ENCODE data around the gene MOXD1. TPM values are rescaled to one million over a fixed set of nuclear protein-coding genes. Genes with fewer than 3 reads are reported as not detected.
"Not testable (repeated sequence)": the region's sequence is repeated elsewhere in the genome, so short reads cannot be mapped to it uniquely, and the experiment has no call there.

Gene MOXD1
- total RNA-seq, 1 donor from 2014 or later: 2.2 TPM

DNA sequence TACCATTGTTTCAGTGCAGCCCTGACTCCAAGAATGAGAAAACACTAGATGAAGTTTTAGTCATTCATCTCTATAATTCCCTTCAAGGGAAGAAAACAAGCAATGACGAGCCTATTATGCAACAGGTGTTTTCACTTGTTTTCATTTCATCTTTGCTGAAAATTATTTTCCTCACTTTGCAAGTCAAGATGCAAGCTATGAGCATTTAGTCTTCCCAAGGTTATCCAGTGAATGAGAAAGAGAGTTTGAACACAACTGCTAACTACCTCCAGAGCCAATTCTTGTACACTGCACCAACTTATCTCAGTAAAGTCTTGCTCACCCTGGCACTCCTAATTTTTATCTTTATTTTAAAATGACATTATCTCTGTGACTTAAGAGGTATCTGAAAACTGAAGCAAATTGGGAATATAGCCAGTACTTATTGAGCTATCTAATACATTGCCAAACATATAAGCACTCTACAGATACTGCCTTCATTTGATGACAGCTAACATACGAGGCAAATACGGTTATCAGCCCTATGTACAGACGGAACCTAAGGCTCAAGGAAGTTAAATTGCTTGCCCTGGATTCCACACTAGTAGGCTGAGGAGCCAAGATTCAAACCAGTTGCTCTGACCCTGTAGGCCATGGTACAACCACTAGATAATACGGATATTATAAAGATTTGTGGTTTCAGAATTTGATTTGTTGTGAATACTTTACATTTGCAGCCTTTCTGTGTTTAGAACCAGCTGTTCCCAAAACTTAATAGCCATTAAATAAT lies 36.8 kb downstream of the MOXD1 start:
- ATAC-seq (ENCODE audit: poor library complexity) (no peak), DNase-seq (no peak)
- intact Hi-C loops (cut with DNase I): no loop called here

DNA sequence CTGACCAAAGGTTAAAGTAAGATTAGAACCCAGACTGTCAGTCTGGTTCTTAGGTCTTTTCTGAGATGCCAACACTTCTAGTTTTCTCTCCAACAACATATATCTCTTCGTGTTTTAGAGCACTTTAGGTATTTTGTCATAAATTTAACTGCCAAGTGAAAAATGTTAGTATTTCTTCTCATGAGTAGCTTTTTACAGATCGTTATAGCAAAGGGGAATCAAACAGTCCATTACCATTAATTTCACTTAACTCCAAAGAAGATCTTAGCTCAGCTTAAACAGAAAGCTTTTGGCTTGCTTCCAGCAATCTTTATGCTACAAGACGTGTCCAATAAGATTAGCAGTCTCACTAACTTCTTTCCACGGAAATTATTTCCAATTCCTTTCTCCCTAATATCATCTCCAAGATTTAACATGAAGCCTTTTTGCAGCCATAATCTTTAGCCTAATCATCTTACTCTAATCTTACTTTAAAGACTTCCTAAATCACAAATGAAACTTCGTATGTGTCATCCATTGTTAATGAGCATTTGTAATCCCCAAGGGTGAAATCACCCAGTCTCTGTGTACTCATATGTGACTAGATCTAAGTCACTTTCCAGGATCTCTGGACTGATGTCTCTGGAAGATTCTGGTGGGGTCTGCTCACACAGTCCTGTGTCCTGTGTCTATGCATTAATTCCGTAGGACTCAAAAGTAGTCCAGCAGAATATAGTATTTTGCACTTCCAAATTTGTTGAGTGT lies 38.7 kb downstream of the MOXD1 start:
- ATAC-seq (ENCODE audit: poor library complexity) (no peak), DNase-seq (no peak)
- intact Hi-C loops (cut with DNase I): no loop called here

DNA sequence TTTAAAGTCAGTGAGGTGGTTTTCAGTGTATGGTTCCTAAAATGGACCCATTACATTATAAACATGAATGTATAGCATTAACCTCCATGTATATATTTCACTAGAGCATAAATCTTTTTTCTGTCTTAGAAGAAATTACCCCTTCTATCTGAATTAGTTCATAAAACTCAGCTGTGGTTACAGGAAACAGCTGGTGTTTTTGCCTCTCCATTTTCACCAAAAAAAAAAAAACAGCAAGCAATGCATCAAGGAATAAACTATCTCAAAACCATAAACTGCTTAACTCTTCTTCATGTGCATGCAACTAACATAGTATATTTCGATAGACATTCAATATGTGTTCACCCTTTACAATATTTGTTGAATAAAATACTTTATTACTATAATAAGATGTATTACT lies 40.2 kb downstream of the MOXD1 start:
- DNase-seq (no peak), ATAC-seq (ENCODE audit: poor library complexity) (no peak)
- intact Hi-C loops (cut with DNase I): no loop called here

DNA sequence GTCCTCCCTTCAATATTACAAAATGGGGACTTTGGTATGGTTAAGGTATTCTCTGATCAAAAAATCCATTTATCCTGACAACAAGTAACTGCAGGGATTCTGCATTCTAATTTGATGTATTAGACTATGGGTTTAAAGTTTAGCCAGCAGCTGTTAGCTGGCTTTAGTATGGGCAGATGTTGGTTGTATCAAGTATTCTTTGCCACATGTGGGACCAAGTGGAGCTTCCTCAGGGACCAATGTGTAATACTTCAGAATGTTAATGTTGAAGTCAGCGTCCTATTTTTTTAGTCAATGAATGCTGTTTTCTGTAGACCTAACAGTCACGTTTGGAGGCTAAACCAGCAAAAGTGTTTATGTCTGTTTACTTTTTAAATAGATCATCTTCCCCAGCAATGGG lies 41.4 kb downstream of the MOXD1 start:
- no peak for DNase-seq
- ATAC-seq (ENCODE audit: poor library complexity): no peak
- intact Hi-C loops (cut with DNase I): no loop called here

DNA sequence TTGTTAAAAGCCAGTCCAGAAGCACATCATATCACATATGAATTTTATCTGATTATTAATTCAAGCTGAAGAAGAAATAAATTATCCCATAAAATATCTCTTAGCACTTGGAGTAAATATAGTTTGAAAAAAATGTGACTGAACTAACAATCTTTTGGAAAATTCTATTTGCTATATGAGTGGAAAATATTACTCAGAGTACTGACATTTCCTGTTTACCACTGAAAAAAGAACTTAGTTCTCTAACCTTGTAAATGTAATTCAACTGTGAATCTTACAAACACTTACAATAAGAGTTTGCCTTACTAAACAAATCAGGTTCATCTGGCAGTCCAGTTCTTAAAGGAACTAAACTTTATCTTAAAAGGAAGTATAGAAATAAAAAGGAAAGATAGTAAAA lies 44.2 kb downstream of the MOXD1 start:
- DNase-seq: no peak
- intact Hi-C loops (cut with DNase I): no loop called here

DNA sequence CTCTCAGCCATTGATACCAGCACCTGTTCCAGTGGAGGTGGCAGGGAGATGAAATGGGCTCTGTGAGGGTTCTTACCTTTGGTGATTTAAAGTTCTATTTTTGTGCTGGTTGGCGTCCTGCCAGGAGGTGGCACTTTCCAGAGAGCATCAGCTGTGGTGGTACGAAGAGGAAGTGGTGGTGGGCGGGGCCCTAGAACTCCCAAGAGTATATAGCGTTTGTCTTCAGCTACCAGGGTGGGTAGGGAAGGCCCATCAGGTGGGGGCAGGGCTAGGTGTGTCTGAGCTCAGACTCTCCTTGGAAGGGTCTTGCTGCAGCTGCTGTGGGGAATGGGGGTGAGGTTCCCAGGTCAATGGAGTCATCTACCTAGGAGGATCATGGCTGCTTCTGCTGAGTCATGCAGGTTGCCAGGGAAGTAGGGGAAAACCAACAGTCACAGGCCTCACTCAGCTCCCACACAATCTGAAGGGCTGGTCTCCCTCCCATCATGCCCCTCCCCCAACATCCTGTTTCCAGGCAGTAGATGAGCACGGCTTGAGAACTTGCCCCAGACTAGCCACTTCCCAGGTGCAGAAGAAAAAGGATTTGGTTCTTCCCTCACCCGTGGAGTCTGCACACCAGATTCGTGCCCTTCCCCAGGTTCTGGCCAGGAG lies 46.6 kb downstream of the MOXD1 start:
- no peak for ATAC-seq (ENCODE audit: poor library complexity)
- intact Hi-C loops (cut with DNase I): no loop called here

More for the DNA sequence above, 44.2 kb downstream of the MOXD1 start:
- ATAC-seq (ENCODE audit: poor library complexity): no peak

DNA sequence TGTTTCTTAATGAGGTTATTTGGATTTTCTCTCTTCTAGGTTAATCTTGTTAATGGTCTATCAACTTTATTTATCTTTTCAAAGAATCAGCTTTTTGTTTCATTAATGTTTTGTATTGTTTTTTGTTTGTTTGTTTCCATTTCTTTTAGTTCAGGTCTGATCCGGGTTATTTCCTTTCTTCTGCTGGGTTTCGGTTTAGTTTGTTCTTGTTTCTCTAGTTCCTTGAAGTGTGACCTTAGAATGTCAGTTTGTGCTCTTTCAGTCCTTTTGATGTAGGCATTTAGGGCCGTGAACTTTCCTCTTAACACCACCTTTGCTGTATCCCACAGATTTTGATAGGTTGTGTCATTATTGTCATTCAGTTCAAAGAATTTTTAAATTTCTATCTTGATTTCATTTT lies 49.3 kb downstream of the MOXD1 start:
- ATAC-seq (ENCODE audit: poor library complexity); intact Hi-C loops (cut with DNase I); DNase-seq: not testable (repeated sequence)

More for the DNA sequence above, 46.6 kb downstream of the MOXD1 start:
- peak; percentile 49 for DNase-seq

DNA sequence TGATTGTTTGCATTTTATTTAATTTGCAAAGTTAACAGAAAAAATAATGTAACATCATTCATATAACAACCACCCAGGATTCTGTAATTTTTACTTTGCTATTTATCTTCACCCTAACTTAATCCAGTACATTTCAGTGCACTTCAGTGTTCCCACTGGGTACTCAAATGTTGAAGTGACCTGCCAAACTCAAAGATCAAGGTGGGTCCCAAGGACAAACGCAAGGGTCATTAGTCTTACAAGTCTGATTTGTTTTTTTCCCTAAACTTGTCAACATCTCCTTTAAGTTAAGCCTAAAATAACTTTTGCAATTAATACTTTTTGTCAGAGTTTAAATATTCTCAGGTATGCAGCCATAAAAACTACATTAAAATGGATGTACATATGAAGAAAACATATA lies 53.0 kb downstream of the MOXD1 start:
- ATAC-seq (ENCODE audit: poor library complexity) (no peak), DNase-seq (no peak)
- intact Hi-C loops (cut with DNase I): no loop called here

DNA sequence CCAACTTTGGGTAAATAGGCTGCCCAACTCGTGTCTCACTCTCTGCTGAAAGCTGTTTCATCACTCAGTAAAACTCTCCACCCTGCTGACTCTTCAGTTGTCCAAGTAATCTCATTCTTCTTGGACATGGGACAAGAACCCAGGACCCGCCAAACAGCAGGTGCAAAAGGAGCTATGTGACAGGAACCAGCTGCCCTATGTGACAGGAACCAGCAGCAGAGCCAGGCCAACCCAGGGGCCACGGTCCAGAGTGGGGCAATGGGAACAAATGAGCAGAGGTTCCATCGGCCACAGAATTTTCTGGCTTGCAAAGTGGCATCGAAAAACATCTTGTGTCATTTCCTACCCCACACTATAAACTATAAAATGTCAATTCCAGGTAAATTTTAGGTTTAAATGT lies 56.5 kb downstream of the MOXD1 start:
- intact Hi-C loops (cut with DNase I): no loop called here
- ATAC-seq (ENCODE audit: poor library complexity) (no peak), DNase-seq (no peak)

DNA sequence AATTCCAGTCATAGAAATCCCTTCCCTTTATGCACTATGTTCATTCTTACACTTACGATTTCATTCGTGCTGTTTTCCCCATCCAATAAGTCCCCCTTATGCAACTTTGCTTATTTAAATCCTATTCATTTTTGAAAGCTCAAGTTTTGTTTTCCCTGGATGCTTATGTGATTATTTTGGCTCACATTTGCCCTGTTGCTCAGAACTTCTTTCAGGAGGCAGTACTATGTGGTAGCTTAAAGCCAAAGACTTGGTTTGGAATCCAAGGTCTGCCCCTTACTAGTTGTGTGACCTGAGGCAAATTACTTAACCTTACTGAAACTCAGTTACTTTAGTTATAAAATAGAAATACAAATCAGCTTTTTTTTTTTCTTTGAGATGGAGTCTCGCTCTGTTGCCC lies 59.6 kb downstream of the MOXD1 start:
- intact Hi-C loops (cut with DNase I): no loop called here
- no peak for DNase-seq
- ATAC-seq (ENCODE audit: poor library complexity): no peak

DNA sequence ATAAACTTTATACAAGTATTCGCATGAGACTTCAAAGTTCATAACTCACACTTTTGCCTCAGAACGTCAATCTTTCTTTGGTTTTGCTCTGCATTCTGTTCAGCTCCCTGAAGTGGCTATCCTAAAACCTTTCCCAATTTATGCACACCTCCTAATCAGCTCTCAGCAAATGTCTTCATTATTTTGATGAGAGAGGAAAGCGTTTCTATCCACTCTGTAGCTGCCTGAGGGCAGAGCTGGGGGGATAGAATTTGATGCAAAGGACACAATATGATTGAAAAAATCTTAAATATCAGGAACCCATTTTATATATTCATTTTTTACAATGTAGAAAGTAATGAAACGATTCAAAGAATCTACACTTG lies 66.8 kb downstream of the MOXD1 start:
- intact Hi-C loops (cut with DNase I): no loop called here
- no peak for DNase-seq
- no peak for ATAC-seq (ENCODE audit: poor library complexity)

DNA sequence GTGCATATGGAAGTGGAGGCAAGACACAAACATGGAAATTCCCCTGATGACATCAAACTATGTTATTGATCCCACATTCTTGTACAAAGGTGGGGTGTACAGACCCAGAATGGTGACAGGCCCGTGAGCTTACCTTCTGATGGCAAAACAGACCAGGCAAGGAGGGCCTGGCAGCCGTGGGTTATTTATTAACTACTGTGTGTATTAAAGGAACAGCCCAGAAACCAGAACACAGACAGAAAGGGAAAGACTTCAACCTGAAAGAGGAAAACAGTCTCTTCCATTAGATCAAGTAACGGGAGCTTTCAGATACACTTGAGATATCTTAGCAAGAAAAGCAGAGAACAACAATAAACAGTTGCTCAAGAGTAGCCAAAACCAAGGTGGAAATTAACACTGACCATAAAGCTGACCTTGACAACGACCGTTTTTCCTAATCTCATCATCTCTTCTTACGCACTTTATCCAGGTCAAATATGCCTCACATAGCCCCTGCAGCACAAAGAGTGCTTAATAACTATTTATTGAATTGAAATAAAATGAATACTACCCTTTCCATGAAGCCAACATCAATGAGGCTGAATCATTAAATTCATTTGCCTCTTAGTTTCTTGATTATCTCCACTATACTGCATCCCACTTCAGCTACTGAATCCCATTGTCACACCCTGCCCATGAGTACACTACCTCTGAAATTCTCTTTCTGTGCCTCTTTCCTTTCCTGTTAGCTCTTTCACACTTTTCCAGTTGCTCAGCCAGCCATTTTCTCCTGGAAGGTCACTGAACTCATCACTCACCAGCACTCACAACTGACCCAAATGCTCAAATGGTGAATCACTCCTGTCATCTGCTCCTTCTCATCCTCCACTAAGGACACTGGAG lies 67.4 kb downstream of the MOXD1 start:
- ATAC-seq (ENCODE audit: poor library complexity) (peak; percentile 60), DNase-seq (no peak)
- intact Hi-C loops (cut with DNase I): no loop called here

DNA sequence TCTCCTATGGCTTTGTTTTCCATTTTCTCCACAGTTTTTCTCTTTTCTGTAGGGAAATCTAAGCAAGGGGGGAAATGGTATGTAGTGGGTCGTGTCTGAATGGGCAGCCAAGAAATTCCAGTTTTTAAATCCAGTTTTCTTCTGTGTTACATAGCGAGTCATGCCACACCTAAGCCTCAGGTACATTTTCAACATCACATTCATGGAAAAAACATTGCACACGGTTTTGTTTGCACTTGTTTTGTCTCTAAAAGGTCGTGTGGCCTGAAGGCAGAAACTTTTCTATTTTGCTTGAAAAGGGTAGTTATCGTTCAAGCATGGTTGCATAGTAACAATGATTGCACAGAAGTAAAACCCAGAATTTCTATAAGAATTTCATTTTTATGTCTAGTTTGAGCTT lies 70.5 kb downstream of the MOXD1 start:
- DNase-seq (no peak), ATAC-seq (ENCODE audit: poor library complexity) (no peak)
- intact Hi-C loops (cut with DNase I): no loop called here

DNA sequence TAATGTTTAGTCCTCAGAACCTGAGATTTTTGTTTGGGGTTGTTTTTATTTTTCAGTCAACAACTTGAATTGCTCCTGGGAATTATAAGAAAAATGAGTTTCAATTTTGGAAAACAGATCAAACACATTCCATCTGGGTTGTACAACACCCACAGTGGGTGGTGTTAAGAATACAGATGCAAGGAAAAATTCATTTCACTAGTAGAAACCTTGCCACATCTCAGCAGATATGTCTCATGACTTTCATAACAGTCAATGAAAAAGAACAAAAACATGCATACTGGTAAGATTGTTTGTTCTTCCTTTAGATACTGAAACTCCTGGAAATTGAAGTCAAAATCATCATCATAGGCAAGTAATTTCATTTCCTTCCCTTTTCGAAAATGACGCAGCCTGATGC lies 78.9 kb downstream of the MOXD1 start:
- ATAC-seq (ENCODE audit: poor library complexity) (no peak), DNase-seq (no peak)
- intact Hi-C loops (cut with DNase I): no loop called here

DNA sequence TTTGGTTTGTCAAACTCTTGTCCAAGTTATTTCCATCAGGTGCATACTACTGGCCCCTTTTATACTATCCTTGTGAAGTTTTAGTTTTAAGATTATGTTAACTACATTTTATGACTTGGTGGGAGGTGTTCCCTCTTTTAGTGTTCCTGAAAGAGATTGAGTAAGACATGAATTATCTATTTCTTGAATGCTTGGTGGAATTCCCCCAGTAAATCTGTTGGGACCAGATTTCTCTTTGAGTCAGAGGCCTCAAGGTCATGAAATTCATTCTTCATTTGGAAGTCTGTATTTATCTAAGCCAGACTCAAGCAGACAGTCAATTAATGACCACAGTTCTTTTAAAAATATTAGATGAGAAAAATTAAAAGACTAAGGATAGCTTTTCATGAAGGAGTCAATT lies 81.3 kb downstream of the MOXD1 start:
- DNase-seq (no peak), ATAC-seq (ENCODE audit: poor library complexity) (no peak)
- intact Hi-C loops (cut with DNase I): no loop called here

DNA sequence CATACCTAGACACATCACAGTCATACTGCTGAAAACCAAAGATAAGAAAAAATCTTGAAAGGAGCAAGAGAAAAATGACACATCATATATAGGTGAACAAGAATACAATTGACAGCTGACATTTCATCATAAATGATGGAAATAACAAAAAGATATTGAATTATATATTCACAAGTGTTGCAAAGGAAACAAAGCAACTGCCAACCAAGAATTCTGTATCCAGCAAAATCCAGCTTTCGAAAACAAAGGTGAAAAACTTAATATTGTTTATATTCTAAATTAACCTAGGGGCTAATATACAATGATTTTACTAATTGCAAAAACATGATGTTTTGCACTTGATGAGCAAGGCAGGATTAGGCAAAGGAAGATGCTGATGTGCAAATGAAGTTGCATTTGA lies 84.3 kb downstream of the MOXD1 start:
- intact Hi-C loops (cut with DNase I): no loop called here
- DNase-seq (no peak), ATAC-seq (ENCODE audit: poor library complexity) (no peak)

DNA sequence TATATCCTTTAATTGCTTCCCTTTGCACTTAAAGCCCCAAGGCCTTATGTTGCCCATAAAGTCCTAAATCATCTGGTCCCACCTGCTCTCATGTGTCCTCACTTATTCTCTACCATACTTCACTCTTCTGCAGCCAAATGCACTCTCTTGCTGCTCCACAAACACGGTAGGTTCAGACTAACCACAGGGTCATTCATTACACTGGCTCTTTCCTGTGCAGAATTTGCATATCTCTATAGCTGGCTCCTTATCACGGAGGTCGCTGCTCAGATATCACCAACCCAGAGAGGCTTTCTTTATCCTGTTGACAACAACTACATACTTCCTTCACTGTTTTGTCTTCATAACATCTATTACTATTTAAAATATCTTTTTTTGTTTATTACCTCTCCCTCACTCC lies 86.8 kb downstream of the MOXD1 start:
- intact Hi-C loops (cut with DNase I): no loop called here

DNA sequence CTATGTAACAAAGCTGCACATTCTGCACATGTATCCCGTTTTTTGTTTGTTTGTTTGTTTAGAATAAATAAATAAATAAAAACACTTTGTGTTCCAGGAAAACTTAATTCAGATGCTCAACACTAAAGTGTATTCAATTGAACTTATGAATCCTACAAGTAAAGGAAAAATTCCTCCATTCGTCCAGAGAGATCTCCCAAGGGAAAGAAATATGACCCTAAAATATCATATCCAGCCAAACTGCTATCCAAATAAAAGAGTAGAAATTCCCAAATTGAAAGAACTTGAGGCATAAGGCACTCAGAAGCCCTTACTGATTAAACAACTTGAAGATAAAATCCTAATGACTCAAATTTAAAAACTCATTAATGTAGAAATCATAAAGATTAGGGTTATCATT lies 90.4 kb downstream of the MOXD1 start:
- DNase-seq (no peak), ATAC-seq (ENCODE audit: poor library complexity) (no peak)
- intact Hi-C loops (cut with DNase I): no loop called here

More for the DNA sequence above, 86.8 kb downstream of the MOXD1 start:
- no peak for DNase-seq
- no peak for ATAC-seq (ENCODE audit: poor library complexity)

DNA sequence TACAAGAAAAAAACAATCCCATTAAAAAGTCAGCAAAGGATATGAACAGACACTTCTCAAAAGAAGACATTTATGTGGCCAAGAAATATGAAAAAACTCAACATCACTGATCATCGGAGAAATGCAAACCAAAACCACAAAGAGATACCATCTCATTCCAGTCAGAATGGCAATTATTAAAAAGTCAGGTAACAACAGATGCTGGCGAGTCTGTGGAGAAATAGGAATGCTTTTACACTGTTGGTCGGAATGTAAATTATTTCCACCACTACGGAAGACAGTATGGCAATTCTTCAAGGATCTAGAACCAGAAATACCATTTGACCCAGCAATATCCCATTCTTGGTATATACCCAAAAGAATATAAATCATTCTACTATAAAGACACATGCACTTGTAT lies 91.1 kb downstream of the MOXD1 start:
- ATAC-seq (ENCODE audit: poor library complexity); intact Hi-C loops (cut with DNase I); DNase-seq: not testable (repeated sequence)
